ENCODE results near the gene RCCD1. TPM values are rescaled to one million over a fixed set of nuclear protein-coding genes. Genes with fewer than 3 reads are reported as not detected.

Gene RCCD1
- total and polyA plus RNA-seq, 2 of the 8 experiments (the other 6 are each of a cell fraction or from before 2014, with no cell fraction given), result 9.9 to 18.8 TPM

DNA sequence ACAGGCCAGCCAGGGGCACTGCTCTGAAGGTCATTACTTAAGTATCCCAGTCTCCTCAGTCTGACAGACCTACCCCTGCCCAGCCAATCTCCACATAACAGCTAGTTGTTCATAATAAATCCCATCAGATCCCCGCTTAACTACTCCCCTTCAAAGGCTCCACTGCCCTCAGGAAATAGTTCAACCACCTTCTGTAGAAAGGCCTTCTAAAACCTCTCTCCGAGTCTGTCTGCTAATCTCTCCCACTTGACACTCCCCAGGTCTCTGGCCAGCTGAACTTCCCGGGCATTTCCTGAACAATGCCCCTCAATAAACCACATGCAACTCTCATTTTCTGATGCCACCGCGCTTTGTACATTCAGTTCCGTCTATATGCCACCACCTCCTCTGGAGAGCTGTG lies 33.6 kb downstream of the RCCD1 start:
- peaks cover 6% of the 10 kb centered on the region for H3K79me1 ChIP-seq (ENCODE audit: low read depth, low read length)
- no peak overlapping the region for H3K23ac ChIP-seq (ENCODE audit: insufficient read length)
- peaks cover 15% of the 10 kb centered on the region in 2 experiments for H4K20me1 ChIP-seq (replicated peaks in 1 of 2; ENCODE audit: control insufficient read depth in 1 of 2, insufficient read depth in 2 of 2, low read length in 2 of 2)
- no peak overlapping the region for H2AFZ ChIP-seq (ENCODE audit: low read length)
- peaks cover 6 to 12% (median 10%) of the 10 kb centered on the region in 4 experiments for H3K36me3 ChIP-seq (ENCODE audit: control insufficient read depth in 2 of 4, insufficient read depth in 4 of 4, low read length in 3 of 4)
- ChIA-PET POLR2A (ENCODE audit: partially characterized antibody) (interaction anchor here (1.4 to 3.5 kb wide), 3 partner anchors 11 to 30 kb away, joined by 4 to 10 read pairs (median 8); no protein-coding TSS in a partner anchor), CTCF (ENCODE audit: partially characterized antibody) (interaction anchor here (0.9 to 2.0 kb wide), 4 partner anchors 45 to 270 kb away, joined by 3 to 6 read pairs (median 4); partner anchors contain the start of gene UNC45A)
- no peak overlapping the region for H3K4me2 ChIP-seq (ENCODE audit: insufficient read depth in 1 of 2, low read depth in 2 of 2, low read length in 2 of 2)
- no peak overlapping the region for H3K9ac ChIP-seq (replicated peaks in 1 of 4; ENCODE audit: extremely low read depth in 1 of 4, low read depth in 3 of 4, low read length in 3 of 4)
- H3K4me1 ChIP-seq (replicated peaks in 1 of 4; ENCODE audit: control insufficient read depth in 3 of 4, insufficient read depth in 4 of 4, low read length in 3 of 4), result peaks cover 0 to 3% (median 1%) of the 10 kb centered on the region in 4 experiments; a peak in 1 of 7 replicates
- WGBS, 2 experiments (ENCODE audit: extremely low coverage in 1 of 2, insufficient coverage in 1 of 2, insufficient read length in 1 of 2, insufficient replicate concordance in 2 of 2, low coverage in 1 of 2, low lambda C conversion rate in 2 of 2, missing lambda C conversion rate in 1 of 2), result 90% methylated on average over 6 of the region's 6 CpGs; no CpG with 5 or more reads in 1 of the 2 experiments
- H3K27ac ChIP-seq (ENCODE audit: low read depth, low read length), result no peak overlapping the region
- no peak overlapping the region for H3K4ac ChIP-seq (replicated peaks; ENCODE audit: insufficient read length, low read depth, low read length)
- no peak overlapping the region for H2AK5ac ChIP-seq (ENCODE audit: low read depth, low read length)
- H2BK15ac ChIP-seq (ENCODE audit: low read length), result no peak overlapping the region
- no peak overlapping the region for H2BK120ac ChIP-seq (replicated peaks; ENCODE audit: low read depth, low read length)
- H3K79me2 ChIP-seq (ENCODE audit: control insufficient read depth in 1 of 2, insufficient read depth in 2 of 2, low read length in 2 of 2), result peaks cover 38 to 93% of the 10 kb centered on the region in 2 experiments
- no peaks in the 10 kb centered on the region for H3K9me3 ChIP-seq (ENCODE audit: insufficient read depth in 2 of 2, low read depth in 1 of 2, low read length in 1 of 2)
- H3K56ac ChIP-seq (replicated peaks; ENCODE audit: insufficient read length, low read depth, low read length), result no peak overlapping the region
- no peak for DNase-seq (ENCODE audit: low read depth in 1 of 2, low spot score in 2 of 2)
- no peak overlapping the region for H3K18ac ChIP-seq (ENCODE audit: extremely low read depth, low read length)
- H2BK5ac ChIP-seq (ENCODE audit: low read depth, low read length), result no peak overlapping the region
- H3K27me3 ChIP-seq (replicated peaks in 1 of 4; ENCODE audit: control insufficient read depth in 3 of 4, extremely low read depth in 1 of 4, insufficient read depth in 3 of 4, low read length in 3 of 4), result no peaks in the 10 kb centered on the region
- no peak overlapping the region for H4K8ac ChIP-seq (ENCODE audit: extremely low read depth, insufficient read depth, low read length)
- H2BK20ac ChIP-seq (ENCODE audit: low read length), result no peak overlapping the region
- H4K5ac ChIP-seq (ENCODE audit: insufficient read length, low read depth, low read length), result no peak overlapping the region
- no peak overlapping the region for H3K4me3 ChIP-seq (ENCODE audit: extremely low read depth in 1 of 4, insufficient read depth in 2 of 4, low read depth in 3 of 4, low read length in 4 of 4)
- no peak overlapping the region for H2BK12ac ChIP-seq (ENCODE audit: low read depth, low read length)
- H3K23me2 ChIP-seq (ENCODE audit: low read depth, low read length), result peaks cover 1% of the 10 kb centered on the region; the same call in 1 of the 2 replicates
- H3K14ac ChIP-seq (ENCODE audit: insufficient read length), result no peak overlapping the region
- no peak for FAIRE-seq
- no peak overlapping the region for H4K91ac ChIP-seq (replicated peaks; ENCODE audit: insufficient read length, low read length)
- TF ChIP-seq ASH2L (IDR thresholded peaks at IDR 0.05; ENCODE audit: low read length), result no peak
- no peak for TF ChIP-seq JUND (IDR thresholded peaks at IDR 0.05; ENCODE audit: low read length)
- no peak for TF ChIP-seq SIRT6 (IDR thresholded peaks at IDR 0.05; ENCODE audit: low read length)
- TF ChIP-seq SIN3A (conservative IDR thresholded peaks at IDR 0.05 in 1 of 2, IDR thresholded peaks at IDR 0.05 in 1 of 2; ENCODE audit: low read depth in 1 of 2, low read length in 2 of 2), result no peak
- TF ChIP-seq SIX5 (IDR thresholded peaks at IDR 0.05; ENCODE audit: low read depth, low read length), result no peak
- no peak for TF ChIP-seq CEBPB (IDR thresholded peaks at IDR 0.05; ENCODE audit: low read depth, low read length)
- TF ChIP-seq CTCF (IDR thresholded peaks at IDR 0.05; ENCODE audit: control extremely low read depth in 1 of 3, insufficient read depth in 1 of 3, low read depth in 1 of 3, low read length in 3 of 3), result no peak
- TF ChIP-seq BRCA1 (IDR thresholded peaks at IDR 0.05; ENCODE audit: low read depth, low read length), result no peak
- TF ChIP-seq KDM4A (IDR thresholded peaks at IDR 0.05; ENCODE audit: low read depth, low read length, severe bottlenecking), result no peak
- no peak for TF ChIP-seq ATF3 (IDR thresholded peaks at IDR 0.05; ENCODE audit: insufficient read depth, low read depth, low read length)

Data from H1 (cell line).